SIG-M5 treated with dmso at 0.1 percent for 504 hours (cell line): ENCODE results near the gene UGT2B15.
"Not testable (repeated sequence)": the region's sequence is repeated elsewhere in the genome, so short reads cannot be mapped to it uniquely, and the experiment has no call there.

Experiments used
- DNase-seq: peaks from one replicate; lab custom pipeline; 2025; ENCODE audit not compliant: unreplicated experiment; lab: John Stamatoyannopoulos, UW

The UGT2B15 gene

DNA sequence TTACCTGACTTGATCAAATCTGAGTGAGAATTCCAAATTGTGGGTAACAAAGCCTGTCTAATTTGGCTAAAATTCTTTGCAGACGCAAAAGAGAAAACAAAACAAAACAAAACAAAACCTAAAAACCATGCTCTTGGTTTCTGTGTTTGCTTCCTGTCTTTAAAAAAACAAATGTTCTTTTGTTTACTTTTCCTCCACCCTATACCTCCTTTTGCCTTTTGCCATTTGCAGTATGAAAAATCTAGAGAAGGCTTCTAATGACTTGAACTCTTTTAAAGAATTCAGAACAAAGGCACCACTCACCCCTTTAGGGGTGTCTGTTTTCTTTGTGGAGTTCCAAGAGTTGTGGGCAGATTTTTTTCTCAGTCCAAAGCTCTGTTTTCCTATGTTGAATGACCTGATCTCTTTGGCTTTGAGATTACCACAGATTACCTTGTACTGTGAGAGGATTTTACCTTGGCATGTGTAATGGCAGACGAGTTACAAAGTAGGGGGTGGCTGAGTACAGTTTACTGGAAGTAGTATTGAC is 13.9 kb downstream of the UGT2B15 start:
- not testable (repeated sequence) for DNase-seq

- DNase-seq: no peak
Measured at GRCh38 chr4:68655764-68656444, 14.5 kb downstream of the UGT2B15 start.

DNA sequence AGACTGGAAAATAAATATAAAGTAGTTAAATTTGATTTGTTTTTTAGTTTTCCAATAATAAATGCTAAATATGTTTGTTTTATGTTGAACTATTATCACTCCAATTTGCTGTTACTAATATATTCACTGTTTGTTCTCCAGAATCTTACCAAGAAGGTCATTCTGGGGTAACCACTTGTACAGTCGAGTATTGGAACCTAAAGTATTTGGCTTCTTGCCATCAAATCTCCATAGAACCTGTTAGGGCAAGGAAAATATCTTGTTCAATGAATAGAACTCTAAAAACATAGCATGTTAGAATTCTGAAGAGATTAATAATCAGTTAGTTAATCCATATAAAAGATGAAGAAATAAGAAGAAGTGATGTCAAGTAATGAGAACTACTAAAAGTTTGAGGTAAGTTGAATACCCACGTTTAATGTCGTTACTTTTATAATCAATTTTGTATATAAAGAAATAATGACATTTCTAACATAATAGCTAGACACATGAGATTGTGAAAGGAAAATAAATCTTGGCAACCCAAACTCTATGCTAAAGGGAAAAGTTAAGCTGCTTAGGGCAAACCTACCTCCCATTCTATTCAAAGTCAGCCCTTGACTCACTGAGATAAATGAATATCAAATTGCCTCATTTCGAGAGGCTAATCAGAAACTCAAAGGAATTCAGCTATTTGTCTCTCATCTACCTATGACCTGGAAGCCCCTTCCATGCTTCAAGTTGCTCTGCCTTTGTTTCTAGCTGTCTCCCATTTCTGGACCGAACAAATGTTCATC is 15.3 kb downstream of the UGT2B15 start:
- no peak for DNase-seq

DNA sequence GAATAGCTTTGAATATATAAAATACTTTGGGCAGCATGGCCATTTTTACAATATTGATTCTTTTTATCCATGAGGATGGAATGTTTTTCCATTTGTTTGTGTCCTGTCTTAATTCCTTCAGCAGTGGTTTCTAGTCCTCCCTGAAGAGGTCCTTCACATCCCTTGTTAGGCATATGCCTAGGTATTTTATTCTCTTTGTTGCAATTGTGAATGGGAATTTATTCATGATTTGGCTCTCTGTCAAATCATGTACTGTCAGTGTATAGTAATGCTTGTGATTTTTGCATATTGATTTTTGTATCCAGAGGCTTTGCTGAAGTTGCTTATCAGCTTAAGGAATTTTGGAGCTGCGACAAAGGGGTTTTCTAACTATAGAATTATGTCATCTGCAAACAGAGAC is 18.5 kb downstream of the UGT2B15 start:
- no peak for DNase-seq

DNA sequence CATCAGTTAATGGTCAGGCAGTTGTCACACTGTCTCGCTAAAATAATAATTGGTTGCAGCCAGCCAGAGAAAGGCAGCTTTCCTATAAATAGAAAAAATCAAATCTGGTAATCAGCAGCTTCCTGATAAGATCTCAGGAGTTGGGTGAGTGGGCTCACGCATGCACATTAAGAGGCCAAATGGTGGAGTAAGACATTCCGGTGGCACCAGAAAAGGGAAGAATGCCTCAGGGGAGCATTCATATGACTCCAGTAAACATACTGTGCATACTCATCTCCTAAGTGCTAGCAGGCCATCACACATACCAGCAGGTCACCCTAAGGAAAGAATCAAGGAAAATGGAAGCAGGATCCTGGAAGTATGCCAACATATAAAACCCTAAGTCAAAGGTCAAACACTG is 40.1 kb downstream of the UGT2B15 start:
- no peak for DNase-seq

DNA sequence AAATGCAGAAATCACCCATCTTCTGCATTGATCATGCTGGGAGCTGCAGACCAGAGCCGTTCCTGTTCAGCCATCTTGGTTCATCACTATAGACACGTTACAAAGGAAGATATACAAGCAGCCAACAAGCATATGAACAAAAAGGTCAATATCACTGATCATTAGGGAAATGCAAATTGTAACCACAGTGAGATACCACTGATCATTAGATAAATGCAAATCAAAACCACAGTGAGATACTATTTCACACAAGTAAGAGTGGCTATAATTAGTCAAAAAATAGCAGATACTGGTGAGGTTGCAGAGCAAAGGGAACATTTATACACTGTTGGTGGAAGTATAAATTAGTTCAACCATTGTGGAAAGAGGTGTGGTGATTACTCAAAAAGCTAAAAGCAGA is 47.7 kb downstream of the UGT2B15 start:
- not testable (repeated sequence) for DNase-seq

GRCh38 chr4:68617003-68617698 is 53.3 kb downstream of the UGT2B15 start:
- no peak for DNase-seq

- DNase-seq: no peak
Measured at GRCh38 chr4:68615699-68616422, 54.6 kb downstream of the UGT2B15 start.

DNA sequence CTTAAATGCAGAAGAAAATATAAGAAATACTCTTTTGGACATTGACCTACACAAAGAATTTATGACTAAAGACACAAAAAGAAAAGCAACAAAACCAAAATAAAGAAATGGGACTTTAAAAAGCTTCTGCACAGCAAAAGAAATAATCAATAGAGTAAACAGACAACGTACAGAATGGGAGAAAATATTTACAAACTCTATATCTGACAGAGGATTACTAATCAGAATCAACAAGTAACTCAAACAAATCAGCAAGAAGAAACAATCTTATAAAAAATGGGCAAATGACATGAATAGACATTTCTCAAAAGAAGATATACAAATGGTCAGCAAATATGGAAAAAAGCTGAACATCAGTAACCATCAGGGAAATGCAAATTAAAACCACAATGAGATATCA is 56.7 kb downstream of the UGT2B15 start:
- DNase-seq: no peak

DNA sequence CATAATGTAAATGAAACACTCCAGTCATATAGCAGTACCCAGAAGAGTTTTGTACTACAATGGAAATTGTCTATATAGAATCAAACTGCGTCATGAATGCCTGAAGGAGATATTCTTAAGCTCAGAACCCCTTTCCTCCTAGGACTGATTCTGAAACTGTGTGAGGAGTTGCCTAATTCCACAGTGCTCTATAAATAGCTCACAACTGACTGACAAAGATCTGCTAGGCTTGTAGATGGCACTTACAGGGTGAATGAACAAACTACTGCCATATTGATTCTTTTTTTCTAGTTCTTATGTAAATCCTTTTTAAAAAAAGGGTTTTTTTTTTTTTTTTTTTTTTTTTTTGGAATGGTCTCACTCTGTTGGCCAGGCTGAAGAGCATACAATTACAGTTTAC is 64.2 kb downstream of the UGT2B15 start:
- DNase-seq: no peak

DNA sequence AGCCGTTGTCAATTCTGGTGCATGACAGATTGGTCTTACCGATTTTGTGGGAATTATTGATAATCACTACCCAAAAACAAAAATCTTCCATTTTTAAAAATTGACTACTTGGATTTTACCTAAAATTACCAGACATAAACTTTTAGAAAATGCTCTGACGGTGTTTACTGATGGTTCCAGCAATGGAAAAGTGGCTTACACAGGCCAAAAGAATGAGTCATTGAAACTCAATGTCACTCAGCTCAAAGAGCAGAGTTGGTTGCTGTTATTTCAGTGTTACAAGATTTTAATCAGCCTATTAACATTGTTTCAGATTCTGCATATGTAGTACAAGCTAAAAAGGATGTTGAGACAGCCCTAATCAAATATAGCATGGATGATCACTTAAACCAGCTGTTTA is 71.3 kb downstream of the UGT2B15 start:
- no peak for DNase-seq

- no peak for DNase-seq
Measured at GRCh38 chr4:68597482-68597881, 73.0 kb downstream of the UGT2B15 start.
